Testis (tissue), 2 donors: ENCODE data around the gene ZCCHC7.

Experiments used
- CTCF ChIP-seq, 3 experiments: fragments of 450-650 bp in 2 of 3; fragments of 200-600 bp in 1 of 3; sonication (generic) in 1 of 3; IDR thresholded peaks; one replicate each; pipeline ENCODE4 v1.5.1; 2016 to 2019; ENCODE audit warnings: antibody characterized with exemption in 3 of 3, mild to moderate bottlenecking in 2 of 3, moderate library complexity in 1 of 3
- POLR2A ChIP-seq: fragments of 450-650 bp; IDR thresholded peaks from one replicate; pipeline ENCODE4 v1.6.1; 2017; ENCODE audit warnings: antibody characterized with exemption, mild to moderate bottlenecking, moderate library complexity

GRCh38 chr9:37390759-37391158 is 270.4 kb downstream of the ZCCHC7 start:
- TF ChIP-seq CTCF (IDR thresholded peaks at IDR 0.05) (no peak), POLR2A (no peak)
